HepG2 (cell line): ENCODE measurements around the gene VAMP2. TPM values are rescaled to one million over a fixed set of nuclear protein-coding genes. Genes with fewer than 3 reads are reported as not detected.

Experiments used
- GATAD2A ChIP-seq: IDR thresholded peaks from 2 replicates; pipeline ENCODE4 v1.6.1; 2016
- HDAC1 ChIP-seq: sonication (generic); formaldehyde crosslinking; IDR thresholded peaks from 2 replicates; pipeline ENCODE4 v1.5.1; 2020; ENCODE audit warnings: mild to moderate bottlenecking, missing genetic modification reagents
- HES4 ChIP-seq: sonication (generic); formaldehyde crosslinking; IDR thresholded peaks from 2 replicates; pipeline ENCODE4 v1.9.0; 2021; ENCODE audit warnings: mild to moderate bottlenecking, missing genetic modification reagents, borderline replicate concordance
- HNF4A ChIP-seq: sonication (generic); formaldehyde crosslinking; IDR thresholded peaks from 2 replicates; pipeline ENCODE4 v1.4.0; 2020; ENCODE audit warnings: missing genetic modification reagents
- MTA3 ChIP-seq: sonication (generic); formaldehyde crosslinking; IDR thresholded peaks from 2 replicates; pipeline ENCODE4 v1.4.0; 2020; ENCODE audit warnings: missing genetic modification reagents
- PHF8 ChIP-seq: sonication (generic); formaldehyde crosslinking; IDR thresholded peaks from 2 replicates; pipeline ENCODE4 v1.5.0; 2020; ENCODE audit warnings: missing genetic modification reagents
- SRY ChIP-seq: sonication (generic); formaldehyde crosslinking; IDR thresholded peaks from 2 replicates; pipeline ENCODE4 v1.8.0; 2022; ENCODE audit warnings: mild to moderate bottlenecking, missing genetic modification reagents
- TEF ChIP-seq: sonication (generic); formaldehyde crosslinking; IDR thresholded peaks from 2 replicates; pipeline ENCODE4 v1.5.0; 2020; ENCODE audit warnings: missing genetic modification reagents
- YEATS2 ChIP-seq: sonication (generic); formaldehyde crosslinking; IDR thresholded peaks from 2 replicates; pipeline ENCODE4 v1.4.0; 2020; ENCODE audit warnings: missing genetic modification reagents, borderline replicate concordance
- ZBTB7A ChIP-seq: sonication (generic); formaldehyde crosslinking; IDR thresholded peaks from 2 replicates; pipeline ENCODE4 v1.8.0; 2022; ENCODE audit warnings: mild to moderate bottlenecking, missing genetic modification reagents
- ZHX1 ChIP-seq: sonication (generic); formaldehyde crosslinking; IDR thresholded peaks from 2 replicates; pipeline ENCODE4 v1.8.1; 2022; ENCODE audit warnings: low read depth, mild to moderate bottlenecking, missing genetic modification reagents
- ZMYM4 ChIP-seq: sonication (generic); formaldehyde crosslinking; IDR thresholded peaks from 2 replicates; pipeline ENCODE4 v1.8.1; 2023; ENCODE audit warnings: mild to moderate bottlenecking, missing genetic modification reagents
- ZNF160 ChIP-seq: sonication (generic); formaldehyde crosslinking; IDR thresholded peaks from 2 replicates; pipeline ENCODE4 v1.8.0; 2022; ENCODE audit warnings: mild to moderate bottlenecking, inconsistent platforms, missing genetic modification reagents
- ZNF17 ChIP-seq: sonication (generic); formaldehyde crosslinking; IDR thresholded peaks from 2 replicates; pipeline ENCODE4 v1.5.0; 2020; ENCODE audit warnings: mild to moderate bottlenecking, missing genetic modification reagents
- ZNF251 ChIP-seq: sonication (generic); formaldehyde crosslinking; IDR thresholded peaks from 2 replicates; pipeline ENCODE4 v1.9.0; 2021; ENCODE audit warnings: mild to moderate bottlenecking, missing genetic modification reagents
- ZNF44 ChIP-seq: sonication (generic); formaldehyde crosslinking; IDR thresholded peaks from 2 replicates; pipeline ENCODE4 v1.5.1; 2020; ENCODE audit warnings: mild to moderate bottlenecking, missing genetic modification reagents
- ZNF780A ChIP-seq: sonication (generic); formaldehyde crosslinking; IDR thresholded peaks from 2 replicates; pipeline ENCODE4 v1.8.0; 2022; ENCODE audit warnings: mild to moderate bottlenecking, missing genetic modification reagents, moderate library complexity
- polyA plus RNA-seq, 8 experiments: library from polyadenylated mRNA; depleted of rRNA in 3 of 8; stranded (reverse) in 7 of 8; unstranded in 1 of 8; fragments of >200 nt; fragmentation: Illumina TruSeq in 4 of 8; extraction: Trizol in 4 of 8; gene quantifications; 2 replicates each; pipeline versions ENCODE4 v1.2.1 to v1.2.3, GENCODE V29; 2011 to 2016; ENCODE audit warnings: low read depth in 4 of 8, missing spikeins in 1 of 8, mixed read lengths in 1 of 8; ENCODE audit not compliant: insufficient read depth in 1 of 8
- total RNA-seq, 5 experiments: library from RNA; depleted of rRNA; stranded (reverse); fragments of >200 nt; fragmentation: Illumina TruSeq; extraction: Trizol; gene quantifications; 2 replicates each; pipeline ENCODE4 v1.2.3, GENCODE V29; 2016; ENCODE audit warnings: low read depth in 1 of 5
- TF ChIP-seq, protein P1 (sequence below): sonication (generic); formaldehyde crosslinking; IDR thresholded peaks from 2 replicates; pipeline ENCODE4 v1.5.1; 2020; ENCODE audit warnings: mild to moderate bottlenecking, missing genetic modification reagents, borderline replicate concordance
- TF ChIP-seq, protein P2 (sequence below): sonication (generic); formaldehyde crosslinking; IDR thresholded peaks from 2 replicates; pipeline ENCODE4 v1.9.0; 2021; ENCODE audit warnings: mild to moderate bottlenecking, missing genetic modification reagents

Gene VAMP2
- total and polyA plus RNA-seq, 2 of the 13 experiments (the other 11 are each of a cell fraction or from before 2014, with no cell fraction given): 3.9 to 17.2 TPM

GRCh38 chr17:8176197-8176940 lies 13.6 kb upstream of the VAMP2 start, which contains the start of gene TMEM107 (continued):
- TF ChIP-seq, protein P1, sequence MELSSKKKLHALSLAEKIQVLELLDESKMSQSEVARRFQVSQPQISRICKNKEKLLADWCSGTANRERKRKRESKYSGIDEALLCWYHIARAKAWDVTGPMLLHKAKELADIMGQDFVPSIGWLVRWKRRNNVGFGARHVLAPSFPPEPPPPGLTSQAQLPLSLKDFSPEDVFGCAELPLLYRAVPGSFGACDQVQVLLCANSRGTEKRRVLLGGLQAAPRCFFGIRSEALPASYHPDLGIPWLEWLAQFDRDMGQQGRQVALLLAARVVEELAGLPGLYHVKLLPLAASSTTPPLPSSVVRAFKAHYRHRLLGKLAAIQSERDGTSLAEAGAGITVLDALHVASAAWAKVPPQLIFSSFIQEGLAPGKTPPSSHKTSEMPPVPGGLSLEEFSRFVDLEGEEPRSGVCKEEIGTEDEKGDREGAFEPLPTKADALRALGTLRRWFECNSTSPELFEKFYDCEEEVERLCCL (CRISPR knock-in tag): no peak
- no peak; the same call in 1 of the 2 replicates for TF ChIP-seq ZMYM4
- no peak for TF ChIP-seq ZNF251
- TF ChIP-seq ZNF17 (CRISPR knock-in tag): no peak
- no peak; the same call in 1 of the 2 replicates for TF ChIP-seq YEATS2 (CRISPR knock-in tag)
- TF ChIP-seq SRY (CRISPR knock-in tag): no peak; the same call in 1 of the 2 replicates
- no peak for TF ChIP-seq ZHX1 (CRISPR knock-in tag)
- TF ChIP-seq HES4 (CRISPR knock-in tag): no peak
- TF ChIP-seq GATAD2A (CRISPR knock-in tag): no peak
- TF ChIP-seq ZNF780A: no peak
- TF ChIP-seq ZBTB7A: peak; percentile 74
- no peak for TF ChIP-seq HNF4A (CRISPR knock-in tag)
- no peak for TF ChIP-seq MTA3
- TF ChIP-seq PHF8 (CRISPR knock-in tag): peak; percentile 83
- TF ChIP-seq HDAC1 (CRISPR knock-in tag): no peak
- TF ChIP-seq, protein P2, sequence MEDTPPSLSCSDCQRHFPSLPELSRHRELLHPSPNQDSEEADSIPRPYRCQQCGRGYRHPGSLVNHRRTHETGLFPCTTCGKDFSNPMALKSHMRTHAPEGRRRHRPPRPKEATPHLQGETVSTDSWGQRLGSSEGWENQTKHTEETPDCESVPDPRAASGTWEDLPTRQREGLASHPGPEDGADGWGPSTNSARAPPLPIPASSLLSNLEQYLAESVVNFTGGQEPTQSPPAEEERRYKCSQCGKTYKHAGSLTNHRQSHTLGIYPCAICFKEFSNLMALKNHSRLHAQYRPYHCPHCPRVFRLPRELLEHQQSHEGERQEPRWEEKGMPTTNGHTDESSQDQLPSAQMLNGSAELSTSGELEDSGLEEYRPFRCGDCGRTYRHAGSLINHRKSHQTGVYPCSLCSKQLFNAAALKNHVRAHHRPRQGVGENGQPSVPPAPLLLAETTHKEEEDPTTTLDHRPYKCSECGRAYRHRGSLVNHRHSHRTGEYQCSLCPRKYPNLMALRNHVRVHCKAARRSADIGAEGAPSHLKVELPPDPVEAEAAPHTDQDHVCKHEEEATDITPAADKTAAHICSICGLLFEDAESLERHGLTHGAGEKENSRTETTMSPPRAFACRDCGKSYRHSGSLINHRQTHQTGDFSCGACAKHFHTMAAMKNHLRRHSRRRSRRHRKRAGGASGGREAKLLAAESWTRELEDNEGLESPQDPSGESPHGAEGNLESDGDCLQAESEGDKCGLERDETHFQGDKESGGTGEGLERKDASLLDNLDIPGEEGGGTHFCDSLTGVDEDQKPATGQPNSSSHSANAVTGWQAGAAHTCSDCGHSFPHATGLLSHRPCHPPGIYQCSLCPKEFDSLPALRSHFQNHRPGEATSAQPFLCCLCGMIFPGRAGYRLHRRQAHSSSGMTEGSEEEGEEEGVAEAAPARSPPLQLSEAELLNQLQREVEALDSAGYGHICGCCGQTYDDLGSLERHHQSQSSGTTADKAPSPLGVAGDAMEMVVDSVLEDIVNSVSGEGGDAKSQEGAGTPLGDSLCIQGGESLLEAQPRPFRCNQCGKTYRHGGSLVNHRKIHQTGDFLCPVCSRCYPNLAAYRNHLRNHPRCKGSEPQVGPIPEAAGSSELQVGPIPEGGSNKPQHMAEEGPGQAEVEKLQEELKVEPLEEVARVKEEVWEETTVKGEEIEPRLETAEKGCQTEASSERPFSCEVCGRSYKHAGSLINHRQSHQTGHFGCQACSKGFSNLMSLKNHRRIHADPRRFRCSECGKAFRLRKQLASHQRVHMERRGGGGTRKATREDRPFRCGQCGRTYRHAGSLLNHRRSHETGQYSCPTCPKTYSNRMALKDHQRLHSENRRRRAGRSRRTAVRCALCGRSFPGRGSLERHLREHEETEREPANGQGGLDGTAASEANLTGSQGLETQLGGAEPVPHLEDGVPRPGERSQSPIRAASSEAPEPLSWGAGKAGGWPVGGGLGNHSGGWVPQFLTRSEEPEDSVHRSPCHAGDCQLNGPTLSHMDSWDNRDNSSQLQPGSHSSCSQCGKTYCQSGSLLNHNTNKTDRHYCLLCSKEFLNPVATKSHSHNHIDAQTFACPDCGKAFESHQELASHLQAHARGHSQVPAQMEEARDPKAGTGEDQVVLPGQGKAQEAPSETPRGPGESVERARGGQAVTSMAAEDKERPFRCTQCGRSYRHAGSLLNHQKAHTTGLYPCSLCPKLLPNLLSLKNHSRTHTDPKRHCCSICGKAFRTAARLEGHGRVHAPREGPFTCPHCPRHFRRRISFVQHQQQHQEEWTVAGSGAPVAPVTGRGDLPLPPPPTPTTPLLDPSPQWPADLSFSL (CRISPR knock-in tag): no peak
- TF ChIP-seq TEF (CRISPR knock-in tag): no peak
- TF ChIP-seq ZNF160: no peak
- TF ChIP-seq ZNF44 (CRISPR knock-in tag): 0 out of 2 replicates have a peak, but pooled peaks have one; percentile 27
